A204.1 (cell line): ENCODE measurements around the gene SIM1.

ENCODE experiments used
- FAIRE-seq: peaks from 2 replicates; lab custom pipeline; 2012; peaks lifted over from hg19 to GRCh38; lab: Jason Lieb, UNC

Gene SIM1, protein sequence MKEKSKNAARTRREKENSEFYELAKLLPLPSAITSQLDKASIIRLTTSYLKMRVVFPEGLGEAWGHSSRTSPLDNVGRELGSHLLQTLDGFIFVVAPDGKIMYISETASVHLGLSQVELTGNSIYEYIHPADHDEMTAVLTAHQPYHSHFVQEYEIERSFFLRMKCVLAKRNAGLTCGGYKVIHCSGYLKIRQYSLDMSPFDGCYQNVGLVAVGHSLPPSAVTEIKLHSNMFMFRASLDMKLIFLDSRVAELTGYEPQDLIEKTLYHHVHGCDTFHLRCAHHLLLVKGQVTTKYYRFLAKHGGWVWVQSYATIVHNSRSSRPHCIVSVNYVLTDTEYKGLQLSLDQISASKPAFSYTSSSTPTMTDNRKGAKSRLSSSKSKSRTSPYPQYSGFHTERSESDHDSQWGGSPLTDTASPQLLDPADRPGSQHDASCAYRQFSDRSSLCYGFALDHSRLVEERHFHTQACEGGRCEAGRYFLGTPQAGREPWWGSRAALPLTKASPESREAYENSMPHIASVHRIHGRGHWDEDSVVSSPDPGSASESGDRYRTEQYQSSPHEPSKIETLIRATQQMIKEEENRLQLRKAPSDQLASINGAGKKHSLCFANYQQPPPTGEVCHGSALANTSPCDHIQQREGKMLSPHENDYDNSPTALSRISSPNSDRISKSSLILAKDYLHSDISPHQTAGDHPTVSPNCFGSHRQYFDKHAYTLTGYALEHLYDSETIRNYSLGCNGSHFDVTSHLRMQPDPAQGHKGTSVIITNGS

DNA sequence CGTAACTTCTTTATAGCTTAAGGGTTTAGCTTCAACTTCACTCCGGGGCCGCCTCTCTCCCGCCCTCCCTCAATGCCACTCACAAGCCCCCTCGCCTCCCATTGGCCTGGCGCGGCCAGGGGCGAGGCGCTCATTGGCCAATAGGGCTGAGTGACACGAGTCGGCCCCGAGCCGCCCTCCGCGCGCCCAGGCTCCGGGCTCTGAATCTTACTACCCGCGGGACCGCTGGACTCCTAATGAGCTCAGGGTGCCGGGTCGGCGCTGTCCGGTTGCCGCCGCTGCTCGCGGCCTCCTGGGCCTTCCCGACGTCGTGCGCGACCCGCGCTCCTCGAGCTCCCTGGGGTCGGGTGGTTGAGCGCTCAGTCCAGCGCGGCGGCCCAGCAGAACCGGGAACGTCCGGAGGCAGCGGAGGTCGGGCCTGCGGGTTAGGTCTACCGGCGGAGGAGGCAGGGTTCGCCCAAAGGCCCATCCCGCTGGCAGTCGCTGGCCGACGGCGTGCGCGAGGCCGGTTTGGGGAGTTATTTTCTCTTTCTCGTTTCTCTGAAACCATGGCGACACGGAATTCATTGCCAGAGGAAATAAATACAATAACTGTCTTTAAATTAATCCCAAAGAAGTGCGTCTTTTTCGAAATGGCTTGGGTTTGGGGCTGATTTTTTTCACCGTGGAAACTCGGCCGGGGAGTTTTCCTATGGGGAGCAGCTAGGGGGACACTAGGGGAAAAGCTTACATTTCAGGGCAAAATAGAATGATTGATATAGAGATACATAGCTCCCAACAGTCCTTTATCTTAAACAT is at the start of gene SIM1:
Gene SIM1 (minus strand): TSS at position 19 of the 798 bp plus-strand sequence. CDS start 1,453 bp downstream, outside the sequence.
- FAIRE-seq = no peak

DNA sequence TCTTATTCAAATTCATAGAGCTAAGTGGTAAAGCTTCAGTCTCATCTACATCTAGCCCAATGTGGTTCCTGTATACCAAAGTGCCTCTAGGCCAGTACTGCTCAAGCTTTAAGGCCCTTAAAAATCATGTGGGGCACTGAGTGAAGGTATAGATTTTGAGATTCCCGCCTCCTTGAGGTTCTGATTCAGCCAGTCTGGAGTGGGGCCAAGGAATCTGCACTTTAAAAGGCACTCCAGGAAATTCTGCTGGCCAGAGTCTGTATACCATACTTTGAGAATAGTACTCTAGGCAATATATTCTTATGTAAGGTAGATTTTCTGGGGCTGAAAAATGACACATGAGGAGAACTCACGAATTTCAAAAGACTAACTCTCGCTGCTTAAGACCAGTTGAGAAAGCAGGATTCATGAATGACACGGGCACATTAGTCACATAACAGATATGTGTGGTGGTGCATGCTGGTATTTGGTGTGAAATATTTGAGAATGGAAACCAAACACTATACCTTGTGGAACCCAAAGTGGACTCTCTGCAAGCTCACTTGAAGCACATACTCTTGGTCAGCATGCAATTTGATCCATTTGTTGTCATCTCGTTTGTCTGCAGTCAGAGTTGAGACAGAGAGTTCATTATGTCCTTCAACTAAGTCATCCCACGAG is 47.6 kb upstream of the SIM1 start:
- no peak for FAIRE-seq

DNA sequence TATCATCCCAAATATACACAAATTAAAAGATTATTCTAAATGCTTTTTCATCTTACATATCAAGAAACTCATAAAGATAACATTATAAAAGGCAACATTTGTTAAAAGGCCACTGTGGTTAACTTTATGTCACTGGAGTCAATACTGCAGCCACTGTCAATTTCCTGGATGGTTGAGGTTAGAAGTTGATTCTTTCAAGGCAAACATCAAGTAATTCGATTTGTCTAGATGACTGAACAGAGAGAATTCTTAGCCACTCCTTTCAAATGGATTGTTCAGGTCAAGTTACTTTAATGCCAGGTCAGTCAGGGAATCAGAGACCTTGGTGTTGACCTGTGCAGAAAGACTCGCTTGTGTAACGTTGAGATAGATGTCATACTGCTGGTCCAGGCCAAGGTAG is 44.4 kb upstream of the SIM1 start:
- FAIRE-seq = no peak

DNA sequence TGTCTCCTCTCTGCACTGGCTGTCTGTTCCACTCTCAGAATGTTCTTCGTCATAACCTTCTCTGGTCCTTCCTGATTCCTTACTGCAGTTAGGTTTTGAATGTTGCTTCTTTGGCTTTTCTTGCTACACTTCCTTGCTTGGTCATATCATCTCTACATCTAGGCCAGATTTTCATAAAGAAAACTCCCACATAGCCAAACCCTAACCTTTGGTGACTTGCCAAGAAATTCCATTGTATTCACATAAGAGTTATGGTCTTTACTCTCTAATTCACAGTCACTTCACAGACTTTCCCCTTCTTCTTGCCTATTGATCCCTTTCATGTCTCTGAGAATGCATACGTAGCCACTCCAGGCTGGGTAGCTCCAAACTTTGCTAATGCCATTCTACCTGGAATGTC is 41.9 kb upstream of the SIM1 start:
- FAIRE-seq = no peak

DNA sequence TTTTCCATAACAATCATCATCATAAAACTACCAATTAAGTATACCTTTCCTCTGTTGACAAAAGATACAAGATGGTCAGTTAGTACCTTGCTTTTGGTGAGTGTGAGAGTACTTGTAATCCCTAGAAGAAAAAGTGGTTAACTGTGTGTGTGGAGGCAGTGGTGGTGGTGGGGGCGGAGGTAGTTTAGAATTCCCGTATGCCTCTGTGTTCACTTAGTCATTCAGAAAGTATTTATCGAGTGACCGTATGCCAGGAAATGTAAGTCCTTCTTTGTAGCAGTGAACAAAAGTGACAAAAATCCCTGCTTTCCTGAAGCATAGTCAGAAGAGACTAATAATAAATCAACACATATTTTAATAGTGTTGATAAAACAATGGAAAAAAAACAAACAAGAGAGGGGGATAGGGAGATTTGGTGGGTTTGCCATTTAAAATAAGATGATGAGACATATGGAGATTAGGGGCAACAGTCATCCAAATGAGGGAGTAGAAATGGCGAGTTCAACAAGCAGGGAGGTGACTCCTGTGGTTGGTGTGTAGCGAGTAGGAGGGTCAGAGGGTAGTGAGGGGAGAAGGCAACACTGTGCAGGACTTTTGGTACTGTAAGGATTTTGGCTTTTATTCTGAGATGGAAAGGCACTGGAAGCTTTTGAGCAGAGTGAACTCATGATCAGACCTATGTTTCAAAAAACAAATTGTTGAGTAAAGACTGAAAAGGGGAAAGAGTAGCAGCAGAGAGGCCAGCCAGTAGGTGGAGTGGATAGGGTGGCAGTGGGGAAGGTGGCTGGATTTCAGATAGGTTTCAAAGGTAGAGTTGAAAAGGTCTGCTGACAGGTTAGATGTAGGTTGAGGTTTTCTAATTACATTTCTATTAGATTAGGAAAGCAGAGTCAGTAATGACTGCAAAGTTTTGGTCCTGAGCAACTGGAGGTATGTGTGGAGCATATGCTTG is 40.3 kb upstream of the SIM1 start:
- FAIRE-seq = no peak

DNA sequence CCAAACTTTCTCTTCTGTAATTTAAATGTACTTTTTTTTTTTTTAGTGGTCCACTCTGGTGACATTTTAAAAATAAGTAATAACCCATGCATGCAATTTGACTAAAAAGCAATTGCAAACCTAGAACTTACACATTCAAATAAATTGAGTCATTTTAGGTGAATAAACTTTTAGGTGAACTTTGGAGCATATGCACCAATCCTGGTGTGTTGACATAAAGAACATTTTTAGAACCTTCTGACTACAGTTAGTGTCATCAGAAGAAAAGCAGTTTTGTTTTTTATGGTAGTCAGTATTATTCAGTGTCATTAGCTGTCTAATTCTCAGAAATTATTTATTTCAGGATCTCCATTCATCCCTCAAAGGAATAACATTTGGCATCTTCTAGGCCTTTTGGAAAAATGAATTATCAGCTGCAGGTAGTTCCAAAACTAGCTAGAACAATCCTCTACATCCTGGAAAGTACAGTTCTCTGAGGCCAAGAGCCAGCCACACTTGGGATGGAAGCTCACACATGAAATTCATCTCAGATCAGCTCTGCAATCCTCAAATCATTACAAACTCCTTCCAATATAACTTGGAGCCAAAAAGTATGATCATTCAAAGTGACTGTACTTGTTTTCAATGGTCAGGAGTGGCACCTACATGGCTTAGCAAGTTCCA is 38.5 kb upstream of the SIM1 start:
- FAIRE-seq = no peak

DNA sequence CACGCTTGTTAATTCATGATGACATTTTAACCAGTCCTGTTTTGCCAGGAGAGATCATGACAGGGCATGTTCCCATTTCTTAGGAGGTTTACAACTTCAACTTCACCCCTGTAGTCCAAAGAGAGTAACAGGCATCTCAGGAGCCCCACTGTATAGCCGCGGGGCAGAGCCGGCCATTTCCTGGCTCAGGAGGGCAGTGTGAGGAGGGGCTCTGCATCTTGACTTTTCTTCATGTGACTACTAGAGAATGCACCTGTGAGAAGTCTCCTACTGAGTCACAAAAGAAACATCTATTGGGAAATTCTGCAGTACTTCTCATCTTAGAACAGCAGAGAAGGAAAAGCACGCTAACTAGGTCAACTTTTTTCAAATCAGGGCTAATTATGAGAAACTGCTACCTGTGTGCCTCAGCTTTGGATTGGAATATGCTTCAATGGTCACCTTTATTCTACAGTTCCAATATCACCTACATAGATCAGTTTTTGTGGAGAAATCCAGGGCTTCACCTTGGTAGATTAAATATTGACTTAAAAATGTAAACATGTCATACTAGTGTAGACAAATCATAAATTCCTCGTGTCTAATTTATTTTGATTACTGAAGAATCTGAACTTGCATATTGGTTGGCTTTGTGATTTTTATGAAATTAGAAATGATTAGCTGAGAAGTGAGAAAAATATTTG is 28.6 kb upstream of the SIM1 start:
- FAIRE-seq = no peak

DNA sequence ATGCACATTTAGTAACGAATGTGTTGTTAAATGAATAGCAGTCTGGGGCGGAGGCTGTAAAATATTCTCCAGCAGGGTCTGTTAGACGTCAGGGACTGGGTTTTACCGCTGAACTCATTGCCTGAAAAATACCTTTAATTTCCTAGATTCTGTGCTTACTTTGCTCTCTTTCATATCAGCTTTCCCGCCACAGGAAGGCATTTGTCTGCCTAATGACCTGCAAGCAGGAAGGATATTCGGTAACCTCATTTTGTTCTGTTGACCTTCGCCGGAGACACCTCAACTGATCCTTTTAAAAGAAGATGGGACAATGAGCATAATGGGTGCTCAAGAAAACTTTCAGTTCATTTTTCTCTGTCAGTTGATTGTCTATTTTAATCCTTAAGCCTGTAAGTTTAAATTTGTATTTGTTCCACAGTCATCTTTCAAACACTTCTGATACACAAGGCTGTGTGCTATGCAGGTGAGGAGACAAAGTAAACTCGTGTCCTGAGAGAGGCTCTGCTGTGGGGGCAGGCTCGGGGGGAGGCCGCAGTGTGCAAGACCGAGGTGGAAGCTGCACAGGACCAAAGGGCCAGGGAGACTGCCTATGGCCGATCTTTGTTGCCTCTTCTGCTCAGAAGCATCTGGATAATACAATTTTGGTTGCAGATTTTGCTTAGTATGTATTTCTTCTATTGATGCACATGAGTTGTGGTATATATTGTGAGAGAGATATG is 27.4 kb upstream of the SIM1 start:
- no peak for FAIRE-seq

DNA sequence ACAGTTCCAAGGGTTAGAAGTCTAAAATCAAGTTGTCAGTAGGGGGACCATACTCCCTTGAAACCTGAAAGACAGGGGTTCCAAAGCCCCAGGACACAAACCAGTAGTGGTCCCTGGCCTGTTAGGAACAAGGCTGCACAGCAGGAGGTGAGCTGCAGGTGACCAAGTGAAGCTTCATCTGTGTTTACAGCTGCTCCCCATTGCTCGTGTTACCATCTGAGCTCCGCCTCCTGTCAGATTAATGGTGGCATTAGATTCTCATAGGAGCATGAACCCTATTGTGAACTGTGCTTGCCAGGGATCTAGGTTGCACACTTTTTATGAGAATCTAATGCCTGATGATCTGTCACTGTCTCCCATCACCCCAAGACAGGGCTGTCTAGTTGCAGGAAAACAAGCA is 25.3 kb upstream of the SIM1 start:
- FAIRE-seq = no peak

DNA sequence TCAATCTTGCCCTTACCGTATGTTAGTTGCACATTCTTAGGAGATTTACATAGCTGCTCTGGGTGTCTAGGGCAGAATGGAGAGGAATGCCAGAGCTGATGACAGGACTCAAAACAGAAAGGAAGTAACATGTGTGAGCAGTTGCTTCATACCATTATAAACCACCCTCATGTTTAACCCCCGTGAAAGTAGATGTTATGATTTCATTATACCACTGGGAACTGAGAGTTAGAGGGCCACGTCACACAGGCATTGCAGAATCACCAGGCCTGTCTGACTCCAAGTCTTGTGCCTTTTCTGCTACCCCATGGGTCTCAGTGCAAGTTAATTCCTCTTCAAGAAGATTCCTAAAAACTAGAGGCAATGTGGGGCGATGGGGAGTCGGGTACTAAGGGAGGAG is 23.5 kb upstream of the SIM1 start:
- no peak for FAIRE-seq

DNA sequence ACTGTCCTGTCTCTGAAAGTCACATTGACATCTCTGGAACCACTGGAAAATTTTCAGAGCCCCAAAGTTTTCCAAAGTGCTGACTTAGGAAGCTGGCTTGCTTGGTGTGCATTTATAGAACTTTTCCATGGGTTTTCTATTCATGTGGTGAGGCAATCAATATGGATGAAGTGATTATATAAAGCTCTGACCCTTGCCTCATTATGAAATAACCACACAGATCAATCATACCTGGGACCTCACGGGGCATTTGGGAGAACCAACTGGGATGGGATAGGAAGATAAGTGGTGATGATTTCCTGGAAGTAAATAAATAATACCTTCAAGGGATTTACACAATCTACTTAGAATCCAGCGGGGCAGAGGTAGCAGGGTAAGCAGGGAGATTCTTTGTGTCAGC is 22.9 kb upstream of the SIM1 start:
- FAIRE-seq = no peak

DNA sequence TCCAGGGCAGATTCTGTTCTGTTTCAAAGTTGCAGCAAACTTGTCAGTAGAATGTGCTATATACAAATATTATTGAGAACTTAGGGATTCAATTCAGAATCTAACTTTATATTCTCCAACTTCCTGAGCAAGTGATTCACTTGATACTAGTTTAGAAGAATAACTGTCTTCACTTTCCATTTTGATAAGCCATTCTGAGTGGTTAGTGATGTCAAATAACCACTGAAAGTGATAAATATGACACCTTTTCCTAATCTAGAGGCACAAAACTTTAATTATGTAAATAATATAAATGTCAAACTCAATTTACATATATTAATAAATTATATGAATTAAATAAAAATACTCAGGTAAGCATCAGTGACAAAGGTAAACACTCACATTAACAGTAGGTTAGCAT is 20.5 kb upstream of the SIM1 start:
- FAIRE-seq = no peak

DNA sequence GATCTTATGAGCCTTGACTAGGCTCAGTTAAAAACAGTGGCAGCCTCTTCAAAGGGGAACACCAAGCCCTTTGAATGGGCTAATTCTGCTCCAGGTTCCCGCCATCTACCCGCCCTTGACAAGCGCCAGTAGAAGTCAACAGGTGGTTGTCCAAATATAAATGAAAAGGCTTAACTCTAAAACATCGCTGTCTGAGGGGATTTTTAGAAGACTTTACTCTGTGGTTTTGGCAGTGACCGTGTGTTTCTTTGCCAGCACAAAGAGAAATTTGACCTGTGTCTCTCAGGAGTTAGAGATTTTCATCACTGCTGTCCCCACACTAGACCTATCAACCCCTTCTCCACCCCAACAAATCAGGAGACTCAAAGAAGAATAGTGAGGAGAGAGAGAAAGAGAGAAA is 19.8 kb upstream of the SIM1 start:
- no peak for FAIRE-seq

DNA sequence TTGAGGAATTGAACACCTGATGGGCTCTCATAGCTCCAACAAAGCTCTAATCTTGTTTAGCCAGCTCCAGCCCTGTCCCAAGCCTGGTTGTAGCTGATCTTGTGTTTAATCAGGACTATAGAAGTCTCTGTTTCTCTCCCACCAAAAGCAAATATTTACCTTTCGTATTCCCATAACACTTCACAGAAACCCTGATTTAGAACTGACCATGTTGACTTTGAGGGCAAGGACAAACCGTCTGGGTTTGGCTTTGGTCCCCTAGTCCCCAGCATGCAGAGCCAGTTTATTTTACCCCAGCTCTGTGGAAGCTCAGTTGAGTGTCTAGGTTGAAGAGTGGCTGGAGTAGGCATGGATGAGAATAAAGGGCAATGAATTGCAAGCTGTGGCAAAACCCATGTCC is 18.0 kb upstream of the SIM1 start:
- FAIRE-seq = no peak

DNA sequence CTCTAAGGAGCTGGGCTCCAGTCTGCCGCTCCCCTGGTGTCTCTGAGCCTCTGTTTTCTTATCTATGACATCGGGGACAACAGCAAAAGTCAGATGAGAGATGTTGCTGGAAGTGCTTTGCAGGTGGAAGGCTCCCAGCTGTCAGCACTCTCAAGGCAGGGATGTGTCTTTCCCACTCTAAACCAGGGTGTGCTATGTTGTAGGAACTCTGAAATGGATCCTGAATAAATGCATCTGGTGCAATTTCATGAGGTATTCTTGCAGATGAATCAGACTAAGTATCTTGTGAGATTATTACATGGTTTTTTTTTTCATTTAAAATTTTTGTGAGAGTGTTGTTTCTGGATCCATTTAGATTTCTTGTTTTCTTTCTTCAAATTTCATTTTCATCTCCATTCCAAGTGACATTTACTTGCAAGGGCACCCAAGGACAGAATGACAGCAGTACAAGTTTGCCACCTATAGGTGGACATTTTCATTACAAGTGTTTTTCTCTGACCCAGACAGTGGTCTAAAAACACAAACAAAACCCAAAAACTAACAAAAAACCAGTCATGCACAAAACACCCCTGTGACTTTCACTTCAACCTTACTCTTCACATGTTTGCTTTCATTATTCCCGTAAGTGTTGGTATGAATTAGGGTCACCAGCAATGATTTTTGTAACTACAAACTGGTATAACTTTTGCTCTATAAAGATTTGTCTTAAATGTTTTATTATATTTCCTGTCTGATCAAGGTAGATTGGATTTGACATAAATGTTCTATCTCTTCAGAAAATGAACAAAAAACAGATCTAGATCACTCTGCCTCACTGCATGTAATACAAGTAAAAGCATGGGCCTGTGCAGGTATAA is 14.7 kb upstream of the SIM1 start:
- peak; percentile 82 for FAIRE-seq

DNA sequence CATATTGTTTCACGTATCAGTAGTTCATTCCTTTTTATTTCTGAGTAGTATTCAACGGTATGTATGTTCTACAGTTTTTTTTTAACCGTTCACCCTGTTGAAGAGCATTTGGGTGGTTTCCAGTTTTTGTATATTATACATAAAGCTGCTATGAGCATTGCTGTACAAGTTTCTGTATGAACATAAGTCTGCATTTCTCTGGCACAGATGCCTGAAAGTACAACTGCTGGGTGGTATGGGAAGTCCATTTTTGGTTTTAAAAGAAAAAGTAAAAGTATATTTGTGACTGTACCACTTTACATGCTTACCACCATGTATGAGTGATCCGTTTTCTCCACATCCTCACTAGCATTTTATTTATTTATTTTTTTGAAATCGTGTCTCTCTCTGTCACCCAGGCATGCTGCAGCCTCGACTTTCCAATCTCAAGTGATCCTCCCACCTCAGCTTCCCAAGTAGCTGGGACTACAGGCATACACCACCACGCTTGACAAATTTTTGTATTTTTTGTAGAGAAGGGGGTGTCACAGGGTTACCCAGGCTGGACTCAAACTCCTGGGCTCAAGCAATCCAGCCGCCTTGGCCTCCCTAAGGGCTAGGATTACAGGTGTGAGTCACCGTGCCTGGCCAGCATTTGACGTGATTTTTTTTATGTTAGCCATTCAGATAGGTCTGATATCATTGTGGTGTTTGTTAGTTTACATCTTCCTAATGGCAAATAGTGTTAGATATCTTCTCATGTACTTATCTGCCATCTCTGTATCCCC is 11.0 kb upstream of the SIM1 start:
- no peak for FAIRE-seq

DNA sequence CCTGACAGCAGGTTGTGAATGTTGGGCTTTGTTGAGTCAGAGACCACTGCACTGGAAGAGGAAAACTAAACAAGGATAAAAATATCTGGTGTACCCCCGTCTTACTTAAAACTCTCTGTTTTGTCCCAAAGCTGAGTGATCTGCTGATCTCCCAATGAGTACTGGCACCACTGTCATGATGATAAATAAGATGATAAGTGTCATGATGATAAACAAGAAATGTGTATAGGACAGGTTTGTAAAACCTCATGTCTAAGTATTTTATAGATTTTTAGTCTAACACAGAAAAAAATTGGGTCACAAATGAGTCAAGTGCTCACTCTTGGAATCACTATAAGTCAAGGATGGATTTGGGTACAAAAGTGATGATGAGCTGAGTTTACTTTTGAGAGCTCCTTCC is 8.5 kb upstream of the SIM1 start:
- no peak for FAIRE-seq

DNA sequence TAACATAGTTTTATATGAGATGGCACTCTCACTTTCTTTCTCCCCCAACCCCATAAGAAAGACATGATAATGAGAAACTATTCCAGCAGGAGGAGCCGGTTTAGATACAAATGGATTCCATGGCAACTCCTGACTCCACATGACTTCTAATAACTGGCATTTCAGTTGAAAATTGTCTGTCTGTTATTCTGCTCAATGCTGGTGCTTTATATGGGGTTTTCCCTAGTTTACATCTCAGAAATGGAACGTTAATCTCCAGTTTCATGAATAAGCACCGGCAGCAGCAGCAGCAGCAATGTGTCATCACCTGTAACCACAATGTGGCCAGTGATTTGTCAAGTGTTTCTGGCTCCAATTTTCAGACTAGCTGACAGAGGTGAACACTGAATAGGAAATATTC is 8.0 kb upstream of the SIM1 start:
- no peak for FAIRE-seq
